CD4-positive, alpha-beta T cell treated with Interleukin-1 beta for 1 hour (primary cell): Measurements from ENCODE around the gene SEZ6L.
A peak's percentile ranks its signal among the peaks of the same experiment; 100 is the strongest.
"Not testable (repeated sequence)": the region's sequence is repeated elsewhere in the genome, so short reads cannot be mapped to it uniquely, and the experiment has no call there.

Source experiments
- DNase-seq, 2 donors: peaks; one replicate each; pipeline ENCODE4 v3.0.0-alpha.2; 2020 to 2022

The SEZ6L gene

GRCh38 chr22:26393929-26394328, 224.7 kb downstream of the SEZ6L start:
- no peak for DNase-seq

- no peak for DNase-seq
These were observed 225.5 kb downstream of the SEZ6L start for GRCh38 chr22:26394777-26395176.

- no peak for DNase-seq
These were observed 226.7 kb downstream of the SEZ6L start for GRCh38 chr22:26395926-26396325.

GRCh38 chr22:26398741-26399153, 229.5 kb downstream of the SEZ6L start:
- DNase-seq = peak; percentile 64 to 65

- no peak for DNase-seq
These were observed 230.0 kb downstream of the SEZ6L start for GRCh38 chr22:26399289-26399688.

- no peak for DNase-seq
These were observed 232.5 kb downstream of the SEZ6L start for GRCh38 chr22:26401726-26402125.

- peak in 1 of 2 donors; percentile 11 for DNase-seq
These were observed 235.7 kb downstream of the SEZ6L start for GRCh38 chr22:26404851-26405421.

- DNase-seq = no peak
These were observed 236.9 kb downstream of the SEZ6L start for GRCh38 chr22:26406118-26406517.

GRCh38 chr22:26408562-26409220, 239.4 kb downstream of the SEZ6L start:
- not testable (repeated sequence) for DNase-seq

- no peak for DNase-seq
These were observed 240.6 kb downstream of the SEZ6L start for GRCh38 chr22:26409719-26410335.

GRCh38 chr22:26410386-26410785, 241.1 kb downstream of the SEZ6L start:
- no peak for DNase-seq

GRCh38 chr22:26414347-26414746, 245.1 kb downstream of the SEZ6L start:
- DNase-seq = no peak

- DNase-seq = no peak
These were observed 247.0 kb downstream of the SEZ6L start for GRCh38 chr22:26416256-26416655.

- no peak for DNase-seq
These were observed 247.5 kb downstream of the SEZ6L start for GRCh38 chr22:26416670-26417276.

GRCh38 chr22:26417406-26417805, 248.1 kb downstream of the SEZ6L start:
- DNase-seq = no peak

- no peak for DNase-seq
These were observed 249.4 kb downstream of the SEZ6L start for GRCh38 chr22:26418620-26419019.

- DNase-seq = no peak
These were observed 257.7 kb downstream of the SEZ6L start for GRCh38 chr22:26426924-26427323.

GRCh38 chr22:26428515-26429457, 259.5 kb downstream of the SEZ6L start, which contains the start of gene ASPHD2:
TSS of gene ASPHD2 (plus strand) at chr22:26429260. CDS start at chr22:26433616, 4,356 bp downstream.
- DNase-seq = peak; percentile 84 to 86

- no peak for DNase-seq
These were observed 260.4 kb downstream of the SEZ6L start for GRCh38 chr22:26429458-26430286.

- no peak for DNase-seq
These were observed 261.3 kb downstream of the SEZ6L start for GRCh38 chr22:26430600-26430999.

- DNase-seq = no peak
These were observed 262.2 kb downstream of the SEZ6L start for GRCh38 chr22:26431261-26431995.
